ENCODE measurements around the gene ERRFI1. TPM values are rescaled to one million over a fixed set of nuclear protein-coding genes. Genes with fewer than 3 reads are reported as not detected.

ERRFI1 gene
- total RNA-seq, 2 donors from 2014 or later = 2.6 to 3.3 TPM

DNA sequence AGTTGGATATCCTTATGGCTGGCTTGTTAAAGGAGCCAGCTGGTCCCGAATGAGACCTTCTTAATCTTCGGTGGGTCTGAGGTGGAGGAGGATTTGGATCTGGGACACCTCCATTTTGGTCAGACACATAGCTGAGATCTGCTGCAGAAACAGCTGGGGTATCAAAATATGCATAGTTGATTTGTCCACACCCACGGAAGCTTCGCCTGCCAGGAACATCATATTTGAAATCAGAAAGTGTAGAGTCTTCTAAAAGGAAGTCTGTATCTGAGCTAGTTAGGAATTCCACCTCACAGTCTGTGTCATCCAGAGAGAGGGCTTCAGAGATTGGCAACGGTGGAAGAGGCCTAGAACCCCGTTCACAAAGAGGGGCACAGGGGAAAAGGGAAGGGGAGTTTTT lies 12.3 kb downstream of the ERRFI1 start:
- Mint-ChIP-seq H3K9me3 (no peaks in the 10 kb centered on the region), H3K36me3 (ENCODE audit: insufficient read depth in 2 of 2) (no peaks in the 10 kb centered on the region), H3K27ac (no peak overlapping the region), H3K4me3 (no peak overlapping the region), H3K4me1 (ENCODE audit: low read depth) (peaks cover 9% of the 10 kb centered on the region), H3K27me3 (ENCODE audit: low read depth) (peaks cover 35% of the 10 kb centered on the region)
- ATAC-seq (replicated peaks in 1 of 2) (no peak), DNase-seq (no peak)

DNA sequence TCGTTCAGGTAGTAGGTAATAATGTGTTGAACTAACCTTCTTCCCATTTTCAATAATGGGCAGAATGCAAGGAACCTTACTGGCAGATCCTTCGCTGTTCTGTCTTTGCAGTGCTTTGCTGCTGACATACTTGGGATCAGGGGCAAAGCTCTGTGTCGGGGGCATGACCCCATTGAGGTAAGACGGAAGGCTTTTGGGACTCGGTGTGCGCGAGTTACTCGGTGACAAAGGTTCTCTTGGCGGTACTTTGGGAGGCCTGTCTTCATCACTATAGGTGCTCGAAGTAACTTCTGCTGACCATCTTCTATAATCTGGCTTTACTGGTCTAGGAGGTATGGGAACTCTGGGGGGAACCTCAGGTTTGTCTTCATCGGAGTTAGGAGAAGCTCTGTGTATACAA lies 12.7 kb downstream of the ERRFI1 start:
- Mint-ChIP-seq H3K4me1 (ENCODE audit: low read depth) (peaks cover 9% of the 10 kb centered on the region), H3K4me3 (no peak overlapping the region), H3K9me3 (no peaks in the 10 kb centered on the region), H3K27me3 (ENCODE audit: low read depth) (peaks cover 31% of the 10 kb centered on the region), H3K27ac (no peak overlapping the region), H3K36me3 (ENCODE audit: insufficient read depth in 2 of 2) (no peaks in the 10 kb centered on the region)
- DNase-seq (no peak), ATAC-seq (replicated peaks in 1 of 2) (no peak)

GRCh38 chr1:8012955-8013354 lies 13.2 kb downstream of the ERRFI1 start:
- DNase-seq (no peak), ATAC-seq (replicated peaks in 1 of 2) (no peak)
- peaks cover 27% of the 10 kb centered on the region for H3K27me3 Mint-ChIP-seq (ENCODE audit: low read depth)
- H3K27ac Mint-ChIP-seq = no peak overlapping the region
- no peaks in the 10 kb centered on the region for H3K9me3 Mint-ChIP-seq
- no peaks in the 10 kb centered on the region for H3K36me3 Mint-ChIP-seq (ENCODE audit: insufficient read depth in 2 of 2)
- H3K4me3 Mint-ChIP-seq = no peak overlapping the region
- H3K4me1 Mint-ChIP-seq (ENCODE audit: low read depth) = peaks cover 9% of the 10 kb centered on the region

- peaks cover 19% of the 10 kb centered on the region for H3K27me3 Mint-ChIP-seq (ENCODE audit: low read depth)
- DNase-seq (no peak), ATAC-seq (replicated peaks in 1 of 2) (no peak)
- no peaks in the 10 kb centered on the region for H3K9me3 Mint-ChIP-seq
- no peaks in the 10 kb centered on the region for H3K36me3 Mint-ChIP-seq (ENCODE audit: insufficient read depth in 2 of 2)
- H3K4me1 Mint-ChIP-seq (ENCODE audit: low read depth) = peaks cover 9% of the 10 kb centered on the region
- H3K4me3 Mint-ChIP-seq = no peak overlapping the region
- H3K27ac Mint-ChIP-seq = no peak overlapping the region
Observed at GRCh38 chr1:8011923-8012858, 13.9 kb downstream of the ERRFI1 start.

DNA sequence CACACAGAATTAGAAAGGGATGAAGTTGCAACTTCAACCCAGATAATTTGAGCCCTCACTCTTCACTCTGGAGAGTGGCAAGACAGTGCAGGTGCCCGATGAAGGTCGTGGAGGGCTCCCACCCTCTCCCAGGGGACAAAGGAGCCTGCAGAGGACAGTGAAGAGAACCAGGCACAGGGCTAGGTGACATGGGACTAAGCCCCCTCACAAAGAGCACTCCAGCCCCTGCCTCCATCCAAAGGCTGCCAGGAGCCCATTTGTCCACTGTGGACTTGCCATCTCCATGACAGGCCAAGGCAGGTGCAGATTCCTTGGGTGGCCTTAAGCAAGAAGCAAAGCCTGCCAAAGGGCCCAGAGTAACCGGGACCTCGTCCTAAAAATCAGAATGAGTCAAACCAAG lies 15.1 kb downstream of the ERRFI1 start:
- no peak overlapping the region for H3K27ac Mint-ChIP-seq
- H3K4me3 Mint-ChIP-seq = no peak overlapping the region
- peaks cover 8% of the 10 kb centered on the region for H3K27me3 Mint-ChIP-seq (ENCODE audit: low read depth)
- H3K4me1 Mint-ChIP-seq (ENCODE audit: low read depth) = peaks cover 9% of the 10 kb centered on the region
- H3K36me3 Mint-ChIP-seq (ENCODE audit: insufficient read depth in 2 of 2) = no peaks in the 10 kb centered on the region
- ATAC-seq (replicated peaks in 1 of 2) = no peak
- no peaks in the 10 kb centered on the region for H3K9me3 Mint-ChIP-seq
- DNase-seq = no peak

GRCh38 chr1:8010080-8010664 lies 15.9 kb downstream of the ERRFI1 start:
- Mint-ChIP-seq H3K4me1 (ENCODE audit: low read depth) (peaks cover 5% of the 10 kb centered on the region), H3K9me3 (no peaks in the 10 kb centered on the region), H3K27me3 (ENCODE audit: low read depth) (no peaks in the 10 kb centered on the region), H3K36me3 (ENCODE audit: insufficient read depth in 2 of 2) (no peaks in the 10 kb centered on the region), H3K27ac (no peak overlapping the region), H3K4me3 (no peak overlapping the region)
- no peak for DNase-seq
- no peak for ATAC-seq (replicated peaks in 1 of 2)

DNA sequence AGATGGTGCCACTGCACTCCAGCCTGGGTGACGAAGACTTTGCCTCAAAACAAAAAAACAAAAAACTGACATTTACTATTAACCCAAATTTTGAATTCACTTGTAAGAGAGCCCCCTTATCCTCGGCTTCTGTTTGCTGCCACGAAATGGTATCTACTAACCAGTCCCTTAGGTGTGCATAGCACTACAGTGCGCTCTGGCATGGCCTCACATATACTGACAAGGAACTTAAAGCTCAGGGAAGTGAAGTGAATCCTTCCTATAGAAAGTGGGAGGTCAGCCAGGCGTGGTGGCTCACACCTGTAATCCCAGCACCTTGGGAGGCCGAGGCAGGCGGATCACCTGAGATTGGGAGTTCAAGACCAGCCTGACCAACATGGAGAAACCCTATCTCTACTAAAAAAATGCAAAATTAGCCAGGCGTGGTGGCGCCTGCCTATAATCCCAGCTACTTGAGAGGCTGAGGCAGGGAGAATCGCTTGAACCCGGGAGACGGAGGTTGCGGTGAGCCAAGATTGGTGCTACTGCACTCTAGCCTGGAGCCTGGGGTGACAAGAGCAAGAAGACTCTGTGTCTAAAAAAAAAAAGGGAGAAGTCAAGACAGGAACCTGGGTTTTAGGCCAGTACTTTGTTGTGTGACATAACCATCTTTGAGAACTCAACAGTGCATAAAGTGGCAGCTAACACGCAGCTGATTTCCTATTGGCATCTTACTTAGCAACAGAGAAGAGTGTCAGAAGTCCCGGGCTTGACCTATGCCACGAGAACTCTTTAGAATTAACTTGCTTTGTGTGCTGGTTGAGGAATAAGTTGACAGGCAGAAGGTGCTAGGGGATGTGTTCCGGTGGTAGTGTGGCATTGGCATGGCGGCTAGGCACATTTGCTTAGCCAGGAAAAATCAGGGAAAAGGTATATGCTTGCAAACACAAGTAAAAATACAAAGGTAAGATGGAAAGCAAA lies 16.8 kb downstream of the ERRFI1 start:
- Mint-ChIP-seq H3K27ac (no peak overlapping the region), H3K9me3 (no peaks in the 10 kb centered on the region), H3K4me3 (no peak overlapping the region), H3K4me1 (ENCODE audit: low read depth) (no peaks in the 10 kb centered on the region), H3K27me3 (ENCODE audit: low read depth) (no peaks in the 10 kb centered on the region), H3K36me3 (ENCODE audit: insufficient read depth in 2 of 2) (no peaks in the 10 kb centered on the region)
- DNase-seq (no peak), ATAC-seq (replicated peaks in 1 of 2) (no peak)

- Mint-ChIP-seq H3K27ac (no peak overlapping the region), H3K4me1 (ENCODE audit: low read depth) (no peaks in the 10 kb centered on the region), H3K27me3 (ENCODE audit: low read depth) (no peaks in the 10 kb centered on the region), H3K4me3 (no peak overlapping the region), H3K36me3 (ENCODE audit: insufficient read depth in 2 of 2) (no peaks in the 10 kb centered on the region), H3K9me3 (no peaks in the 10 kb centered on the region)
- DNase-seq (no peak), ATAC-seq (replicated peaks in 1 of 2) (no peak)
Observed at GRCh38 chr1:8006037-8006963, 19.8 kb downstream of the ERRFI1 start.

GRCh38 chr1:8004803-8005573 lies 21.1 kb downstream of the ERRFI1 start:
- Mint-ChIP-seq H3K27ac (no peak overlapping the region), H3K4me3 (no peak overlapping the region), H3K4me1 (ENCODE audit: low read depth) (no peaks in the 10 kb centered on the region), H3K9me3 (no peaks in the 10 kb centered on the region), H3K36me3 (ENCODE audit: insufficient read depth in 2 of 2) (peaks cover 0 to 2% of the 10 kb centered on the region in 2 donors), H3K27me3 (ENCODE audit: low read depth) (no peaks in the 10 kb centered on the region)
- DNase-seq = no peak
- ATAC-seq (replicated peaks in 1 of 2) = no peak

DNA sequence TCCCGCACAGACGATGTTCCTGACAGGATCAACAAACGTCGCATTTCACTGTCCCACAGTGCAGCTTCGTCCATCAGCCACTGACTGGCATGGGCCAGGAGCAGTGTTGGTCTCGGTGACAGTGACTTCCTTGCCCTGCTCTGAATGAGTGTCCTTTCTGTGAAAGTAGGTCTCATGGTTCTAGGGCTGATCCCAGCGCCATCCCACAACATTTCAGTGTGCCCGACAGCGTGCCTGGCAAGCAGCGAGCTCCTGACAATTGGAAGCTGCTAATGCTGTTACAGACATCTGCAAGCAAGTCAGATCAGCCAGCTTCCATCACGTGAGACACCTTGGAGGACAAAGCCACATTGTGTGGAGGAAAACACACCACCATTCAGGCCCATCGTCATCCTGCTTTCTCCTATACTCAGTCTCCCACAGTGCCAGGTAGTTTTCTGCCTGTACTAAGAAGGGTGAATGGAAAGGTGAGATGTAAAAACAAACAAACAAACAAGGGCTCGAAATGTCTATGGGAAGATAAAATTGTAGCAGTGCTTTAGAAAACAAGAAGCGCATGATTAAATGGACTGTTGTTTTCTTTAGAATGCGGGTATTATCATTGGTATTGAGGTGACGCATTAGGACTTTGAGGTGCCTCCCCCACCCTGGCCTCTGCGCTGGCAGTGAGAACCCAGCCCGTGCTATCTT lies 21.9 kb downstream of the ERRFI1 start:
- no peak overlapping the region for H3K4me3 Mint-ChIP-seq
- ATAC-seq (replicated peaks in 1 of 2) (no peak), DNase-seq (no peak)
- no peak overlapping the region for H3K27ac Mint-ChIP-seq
- H3K9me3 Mint-ChIP-seq = no peaks in the 10 kb centered on the region
- no peaks in the 10 kb centered on the region for H3K27me3 Mint-ChIP-seq (ENCODE audit: low read depth)
- H3K36me3 Mint-ChIP-seq (ENCODE audit: insufficient read depth in 2 of 2) = peaks cover 0 to 4% of the 10 kb centered on the region in 2 donors
- H3K4me1 Mint-ChIP-seq (ENCODE audit: low read depth) = no peaks in the 10 kb centered on the region

- peaks cover 0 to 4% of the 10 kb centered on the region in 2 donors for H3K36me3 Mint-ChIP-seq (ENCODE audit: insufficient read depth in 2 of 2)
- DNase-seq (no peak), ATAC-seq (replicated peaks in 1 of 2) (no peak)
- no peaks in the 10 kb centered on the region for H3K27me3 Mint-ChIP-seq (ENCODE audit: low read depth)
- no peak overlapping the region for H3K27ac Mint-ChIP-seq
- H3K9me3 Mint-ChIP-seq = no peaks in the 10 kb centered on the region
- H3K4me3 Mint-ChIP-seq = no peak overlapping the region
- H3K4me1 Mint-ChIP-seq (ENCODE audit: low read depth) = no peaks in the 10 kb centered on the region
Observed at GRCh38 chr1:8003438-8004112, 22.5 kb downstream of the ERRFI1 start.
